Endothelial cell (in vitro differentiated cells): ENCODE results near the gene RSPRY1. TPM values are rescaled to one million over a fixed set of nuclear protein-coding genes. Genes with fewer than 3 reads are reported as not detected.
"Not testable (repeated sequence)": the region's sequence is repeated elsewhere in the genome, so short reads cannot be mapped to it uniquely, and the experiment has no call there.

Source experiments
- DNase-seq: peaks from one replicate; pipeline ENCODE4 v3.0.0; 2021; ENCODE audit warnings: low spot score
- H3K27ac Mint-ChIP-seq: one replicate; pipeline ENCODE4 v1.8.0; 2021; ENCODE audit warnings: mixed read lengths, inconsistent platforms; ENCODE audit not compliant: unreplicated experiment
- H3K27me3 Mint-ChIP-seq: one replicate; pipeline ENCODE4 v1.8.0; 2021; ENCODE audit warnings: mild to moderate bottlenecking, moderate library complexity, mixed read lengths, inconsistent platforms; ENCODE audit not compliant: unreplicated experiment
- H3K36me3 Mint-ChIP-seq: one replicate; pipeline ENCODE4 v1.8.0; 2021; ENCODE audit warnings: mild to moderate bottlenecking, low read depth, mixed read lengths, inconsistent platforms; ENCODE audit not compliant: unreplicated experiment
- H3K4me1 Mint-ChIP-seq: one replicate; pipeline ENCODE4 v1.8.0; 2021; ENCODE audit warnings: mild to moderate bottlenecking, mixed read lengths, inconsistent platforms; ENCODE audit not compliant: unreplicated experiment
- H3K4me3 Mint-ChIP-seq: one replicate; pipeline ENCODE4 v1.8.0; 2021; ENCODE audit warnings: mild to moderate bottlenecking, mixed read lengths, inconsistent platforms; ENCODE audit not compliant: unreplicated experiment
- H3K9me3 Mint-ChIP-seq: one replicate; pipeline ENCODE4 v1.8.0; 2021; ENCODE audit warnings: mixed read lengths, inconsistent platforms; ENCODE audit not compliant: unreplicated experiment
- total RNA-seq: library from RNA; stranded (reverse); fragmentation: NEBNext Ultra II Directional; extraction: Animal tissue kit (Norgen Biotek cat#: 25700); gene quantifications from one replicate; pipeline ENCODE4 v1.2.1, GENCODE V29; 2021; ENCODE audit not compliant: unreplicated experiment
- TF ChIP-seq, protein P1 (sequence below): fragments of 200-600 bp; sonication (generic); IDR thresholded peaks from one replicate; pipeline ENCODE4 v1.5.0; 2021; ENCODE audit warnings: antibody characterized with exemption; ENCODE audit not compliant: unreplicated experiment

The RSPRY1 gene
- total RNA-seq, 1 donor from 2014 or later = 63.0 TPM

DNA sequence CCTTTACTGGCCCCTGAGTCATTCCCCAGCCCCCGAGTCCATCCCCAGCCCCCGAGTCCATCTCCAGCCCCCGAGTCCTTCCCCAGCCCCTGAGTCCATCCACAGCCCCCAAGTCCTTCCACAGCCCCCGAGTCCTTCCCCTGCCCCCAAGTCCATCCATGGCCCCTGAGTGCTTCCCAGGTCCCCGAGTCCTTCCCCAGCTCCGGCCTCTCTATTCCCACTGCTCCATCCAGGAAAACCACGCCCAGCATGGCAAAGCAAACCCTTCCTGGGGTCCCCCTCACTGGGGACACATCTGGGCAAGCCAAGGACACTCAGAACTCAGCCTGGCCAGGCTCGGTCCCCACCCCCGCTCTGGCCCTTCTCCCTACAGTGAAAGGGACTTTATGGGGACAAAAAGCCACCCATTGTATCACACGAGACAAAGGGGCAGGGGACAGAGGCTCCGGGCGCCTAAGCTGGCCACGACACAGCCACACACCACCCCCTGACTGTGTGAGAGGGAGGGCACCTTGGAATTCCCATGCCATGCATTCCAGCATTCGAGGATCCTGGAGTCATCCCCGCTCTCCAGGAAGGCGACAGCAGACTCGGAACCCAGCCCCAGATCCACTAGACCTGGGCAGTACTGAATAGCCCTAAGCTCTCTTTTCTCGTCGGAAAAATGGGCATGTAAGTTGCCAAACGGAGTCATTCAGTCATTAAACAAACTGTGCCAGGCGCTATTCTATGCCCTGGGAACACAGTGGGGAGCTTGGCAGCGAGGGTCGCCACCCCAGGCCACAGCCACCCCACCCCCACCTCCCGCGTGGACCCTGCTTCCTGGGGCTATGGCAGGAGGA is 84.3 kb downstream of the RSPRY1 start:
- TF ChIP-seq, protein P1, sequence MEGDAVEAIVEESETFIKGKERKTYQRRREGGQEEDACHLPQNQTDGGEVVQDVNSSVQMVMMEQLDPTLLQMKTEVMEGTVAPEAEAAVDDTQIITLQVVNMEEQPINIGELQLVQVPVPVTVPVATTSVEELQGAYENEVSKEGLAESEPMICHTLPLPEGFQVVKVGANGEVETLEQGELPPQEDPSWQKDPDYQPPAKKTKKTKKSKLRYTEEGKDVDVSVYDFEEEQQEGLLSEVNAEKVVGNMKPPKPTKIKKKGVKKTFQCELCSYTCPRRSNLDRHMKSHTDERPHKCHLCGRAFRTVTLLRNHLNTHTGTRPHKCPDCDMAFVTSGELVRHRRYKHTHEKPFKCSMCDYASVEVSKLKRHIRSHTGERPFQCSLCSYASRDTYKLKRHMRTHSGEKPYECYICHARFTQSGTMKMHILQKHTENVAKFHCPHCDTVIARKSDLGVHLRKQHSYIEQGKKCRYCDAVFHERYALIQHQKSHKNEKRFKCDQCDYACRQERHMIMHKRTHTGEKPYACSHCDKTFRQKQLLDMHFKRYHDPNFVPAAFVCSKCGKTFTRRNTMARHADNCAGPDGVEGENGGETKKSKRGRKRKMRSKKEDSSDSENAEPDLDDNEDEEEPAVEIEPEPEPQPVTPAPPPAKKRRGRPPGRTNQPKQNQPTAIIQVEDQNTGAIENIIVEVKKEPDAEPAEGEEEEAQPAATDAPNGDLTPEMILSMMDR = no peak
- Mint-ChIP-seq H3K9me3 (no peaks in the 10 kb centered on the region), H3K36me3 (no peaks in the 10 kb centered on the region), H3K27me3 (peaks cover 6% of the 10 kb centered on the region), H3K27ac (no peak overlapping the region), H3K4me1 (peaks cover 5% of the 10 kb centered on the region), H3K4me3 (no peak overlapping the region)
- DNase-seq = no peak

DNA sequence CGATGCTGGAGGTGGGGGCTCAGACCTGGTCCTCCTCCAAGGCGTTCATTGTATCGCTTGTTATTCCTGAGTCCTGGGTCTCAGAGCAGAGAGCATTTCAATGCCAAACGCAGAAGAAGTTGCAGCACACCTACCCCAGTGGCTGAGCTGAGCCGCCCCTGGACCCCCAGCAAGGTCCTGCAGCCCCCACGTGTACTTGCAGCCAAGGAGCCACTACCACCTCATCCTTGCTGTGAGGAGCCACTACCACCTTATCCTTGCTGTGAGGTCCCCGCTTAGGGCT is 84.9 kb downstream of the RSPRY1 start:
- Mint-ChIP-seq H3K4me3 (no peak overlapping the region), H3K27ac (no peak overlapping the region), H3K27me3 (peaks cover 6% of the 10 kb centered on the region), H3K4me1 (peaks cover 5% of the 10 kb centered on the region), H3K36me3 (no peaks in the 10 kb centered on the region), H3K9me3 (no peaks in the 10 kb centered on the region)
- TF ChIP-seq, protein P1 = no peak
- DNase-seq = no peak

DNA sequence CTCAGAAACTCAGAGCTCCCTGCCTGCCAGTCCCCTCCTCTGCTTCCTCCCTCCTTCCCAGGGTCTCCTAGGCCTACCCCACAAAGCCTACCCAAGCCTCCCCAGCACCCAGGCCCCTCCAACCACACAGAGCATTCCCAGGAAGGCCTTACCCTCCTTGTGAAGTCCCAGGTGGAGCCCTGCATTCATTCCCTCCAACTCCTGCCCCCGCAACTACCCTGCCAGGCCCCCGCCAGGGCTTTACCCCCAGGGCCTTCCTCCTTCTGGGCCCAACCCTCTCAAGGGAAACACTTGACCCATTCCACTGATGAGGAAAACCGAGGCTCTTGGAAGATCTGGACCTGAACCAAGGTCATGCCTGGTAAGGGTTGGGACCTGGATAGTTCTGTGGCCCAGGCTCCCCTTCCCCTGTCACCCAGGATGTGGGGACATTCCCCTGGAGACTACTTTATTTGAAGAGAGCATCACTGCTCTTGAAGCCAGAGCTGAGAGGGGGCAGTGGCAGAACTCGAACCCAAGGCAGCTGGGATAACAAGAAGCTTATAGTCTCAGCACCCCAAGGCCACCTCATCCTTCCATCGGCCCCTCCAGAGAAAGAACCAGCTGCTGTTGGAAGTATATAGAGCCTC is 85.9 kb downstream of the RSPRY1 start:
- H3K9me3 Mint-ChIP-seq = no peaks in the 10 kb centered on the region
- H3K4me3 Mint-ChIP-seq = no peak overlapping the region
- no peak overlapping the region for H3K27ac Mint-ChIP-seq
- H3K27me3 Mint-ChIP-seq = peaks cover 4% of the 10 kb centered on the region
- no peaks in the 10 kb centered on the region for H3K4me1 Mint-ChIP-seq
- H3K36me3 Mint-ChIP-seq = no peaks in the 10 kb centered on the region
- DNase-seq = no peak
- TF ChIP-seq, protein P1 = no peak

DNA sequence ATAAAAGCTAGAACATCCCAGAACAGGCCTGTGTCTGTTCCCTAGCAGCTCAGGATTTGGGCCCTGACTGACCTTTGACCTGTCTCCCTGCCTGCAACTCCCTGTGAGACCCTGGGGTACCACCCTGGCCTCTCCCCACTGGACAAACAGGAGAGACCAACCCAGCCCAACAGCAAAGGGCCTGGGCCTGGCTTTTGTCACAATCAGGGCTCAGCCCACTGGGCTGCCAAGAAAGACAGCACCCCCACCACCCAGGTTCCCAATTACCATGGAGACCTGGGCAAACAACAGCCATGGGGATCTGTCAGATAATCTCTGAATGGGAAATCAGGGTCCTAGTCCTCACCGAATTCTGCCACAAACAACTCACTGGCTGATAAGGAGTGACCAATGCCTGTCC is 87.2 kb downstream of the RSPRY1 start:
- Mint-ChIP-seq H3K36me3 (no peaks in the 10 kb centered on the region), H3K4me3 (no peak overlapping the region), H3K9me3 (no peaks in the 10 kb centered on the region), H3K27ac (no peak overlapping the region), H3K27me3 (peaks cover 6% of the 10 kb centered on the region), H3K4me1 (no peaks in the 10 kb centered on the region)
- TF ChIP-seq, protein P1 = no peak
- DNase-seq = no peak

DNA sequence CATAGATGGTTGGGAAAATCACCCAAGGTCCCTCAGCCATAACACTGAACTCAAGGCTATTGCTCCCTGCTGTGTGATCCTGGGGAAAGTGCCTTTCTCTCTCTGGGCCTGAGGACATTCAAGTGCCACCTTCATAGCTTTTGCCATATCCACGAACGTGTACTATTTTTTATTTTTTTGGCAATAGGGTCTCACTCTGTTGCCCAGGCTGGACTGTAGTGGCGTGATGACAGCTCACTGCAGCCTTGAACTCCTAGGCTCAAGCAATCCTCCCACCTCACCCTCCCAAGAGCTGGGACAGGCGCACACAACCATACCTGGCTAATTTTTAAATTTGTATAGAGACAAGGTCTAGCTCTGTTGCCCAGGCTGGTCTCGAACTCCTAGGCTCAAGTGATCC is 87.7 kb downstream of the RSPRY1 start:
- Mint-ChIP-seq H3K4me3 (no peak overlapping the region), H3K36me3 (no peaks in the 10 kb centered on the region), H3K27me3 (peaks cover 6% of the 10 kb centered on the region), H3K4me1 (no peaks in the 10 kb centered on the region), H3K27ac (no peak overlapping the region), H3K9me3 (no peaks in the 10 kb centered on the region)
- DNase-seq = no peak
- TF ChIP-seq, protein P1 = no peak

DNA sequence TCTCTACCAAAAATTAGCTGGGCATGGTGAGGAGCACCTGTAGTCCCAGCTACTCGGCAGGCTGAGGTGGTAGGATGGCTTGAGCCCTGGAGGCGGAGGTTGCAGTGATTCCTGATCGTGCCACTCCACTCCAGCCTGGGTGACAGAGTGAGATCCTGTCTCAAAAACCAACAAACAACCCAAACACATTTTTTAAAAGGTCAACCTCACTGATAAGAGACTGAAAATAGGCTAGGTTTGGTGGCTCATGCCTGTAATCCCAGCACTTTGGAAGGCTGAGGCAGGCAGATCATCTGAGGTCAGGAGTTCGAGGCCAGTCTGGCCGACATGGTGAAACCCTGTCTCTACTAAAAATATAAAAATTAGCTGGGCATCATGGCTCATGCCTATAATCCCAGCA is 89.8 kb downstream of the RSPRY1 start:
- H3K9me3 Mint-ChIP-seq, H3K27ac Mint-ChIP-seq, H3K4me3 Mint-ChIP-seq, H3K27me3 Mint-ChIP-seq, DNase-seq, H3K36me3 Mint-ChIP-seq, H3K4me1 Mint-ChIP-seq: not testable (repeated sequence)
